Sigmoid colon (tissue), 7 donors: Measurements from ENCODE around the gene SCAF1. TPM values are rescaled to one million over a fixed set of nuclear protein-coding genes. Genes with fewer than 3 reads are reported as not detected.

Source experiments
- DNase-seq: peaks from one replicate; pipeline ENCODE4 v3.0.0-alpha.2; 2019
- H3K27ac ChIP-seq, 4 donors: fragments of 200-600 bp; sonication (generic); one replicate each; pipeline ENCODE4 v1.5.1; 2016 to 2019; ENCODE audit warnings: mild to moderate bottlenecking in 1 of 4
- H3K27me3 ChIP-seq, 3 donors: fragments of 200-600 bp; sonication (generic); one replicate each; pipeline ENCODE4 v1.5.1; 2019; ENCODE audit warnings: mild to moderate bottlenecking in 1 of 3
- H3K36me3 ChIP-seq, 4 donors: fragments of 200-600 bp; sonication (generic); one replicate each; pipeline ENCODE4 v1.5.1; 2016 to 2019
- H3K4me1 ChIP-seq, 4 donors: fragments of 200-600 bp; sonication (generic); one replicate each; pipeline ENCODE4 v1.5.1; 2017 to 2019
- H3K4me3 ChIP-seq, 4 donors: fragments of 200-600 bp; sonication (generic); one replicate each; pipeline ENCODE4 v1.5.1; 2017 to 2019; ENCODE audit warnings: mild to moderate bottlenecking in 2 of 4, moderate library complexity in 1 of 4
- H3K9me3 ChIP-seq, 4 donors: fragments of 200-600 bp in 3 of 4; sonication (generic) in 3 of 4; one replicate each; pipeline versions ENCODE4 v1.5.1 to v1.6.1; 2013 to 2019
- EP300 ChIP-seq, 4 donors: sonication (generic); formaldehyde crosslinking; IDR thresholded peaks; one replicate each; pipeline ENCODE4 v1.6.1; 2017; ENCODE audit warnings: antibody characterized with exemption in 4 of 4
- POLR2A ChIP-seq, 2 donors: fragments of 450-650 bp; IDR thresholded peaks; one replicate each; pipeline ENCODE4 v1.6.1; 2016; ENCODE audit warnings: antibody characterized with exemption in 2 of 2, mild to moderate bottlenecking in 2 of 2, moderate library complexity in 2 of 2
- POLR2AphosphoS5 ChIP-seq, 4 donors: sonication (generic); formaldehyde crosslinking; IDR thresholded peaks; one replicate each; pipeline ENCODE4 v1.6.1; 2017; ENCODE audit warnings: antibody characterized with exemption in 4 of 4
- WGBS, 2 donors: extraction: QIAGEN DNeasy Blood & Tissue Kit; methylation state at CpG; one replicate each; pipeline ENCODE4 v1.1.7; 2013; 5-methylcytosine and 5-hydroxymethylcytosine counted together
- intact Hi-C: fragments of 100-400 bp; cut with DNase I; formaldehyde crosslinking; loops from one replicate; pipeline ENCODE4 v1.15.1; 2023
- polyA plus RNA-seq, 3 donors: library from polyadenylated mRNA; stranded (reverse); fragments of 200-250 nt; gene quantifications; one replicate each; pipeline ENCODE4 v1.2.3, GENCODE V29; 2013
- total RNA-seq, 4 donors: library from RNA; depleted of rRNA; stranded (reverse); fragments of >200 nt; gene quantifications; one replicate each; pipeline ENCODE4 v1.1.0, GENCODE V29; 2016
- TF ChIP-seq, protein P1 (sequence below), 4 experiments: fragments of 450-650 bp in 3 of 4; fragments of 200-600 bp in 1 of 4; IDR thresholded peaks; one replicate each; pipeline ENCODE4 v1.5.1; 2016 to 2019; ENCODE audit warnings: antibody characterized with exemption in 4 of 4, mild to moderate bottlenecking in 3 of 4, moderate library complexity in 2 of 4
- donor health status: healthy with polysubstance abuse.
- donor health status: Bipolar disorder and iron deficiency.
- donor health status: healthy.

SCAF1 gene
- total and polyA plus RNA-seq, 7 donors, result 9.0 to 30.8 (median 13.3) TPM

- Histone ChIP-seq H3K9me3 (no peaks in the 10 kb centered on the region), H3K27ac (no peak overlapping the region), H3K4me1 (peaks cover 0 to 34% (median 31%) of the 10 kb centered on the region in 4 donors), H3K36me3 (peaks cover 0 to 67% (median 32%) of the 10 kb centered on the region in 4 donors), H3K4me3 (no peak overlapping the region), H3K27me3 (no peaks in the 10 kb centered on the region)
- intact Hi-C loops, result no loop called here
- no peak for DNase-seq
- WGBS, 2 donors, result 94 to 95% methylated on average over 17 of the region's 17 CpGs
- TF ChIP-seq POLR2AphosphoS5 (IDR thresholded peaks at IDR 0.05) (no peak), EP300 (IDR thresholded peaks at IDR 0.05) (no peak)
- TF ChIP-seq, protein P1, sequence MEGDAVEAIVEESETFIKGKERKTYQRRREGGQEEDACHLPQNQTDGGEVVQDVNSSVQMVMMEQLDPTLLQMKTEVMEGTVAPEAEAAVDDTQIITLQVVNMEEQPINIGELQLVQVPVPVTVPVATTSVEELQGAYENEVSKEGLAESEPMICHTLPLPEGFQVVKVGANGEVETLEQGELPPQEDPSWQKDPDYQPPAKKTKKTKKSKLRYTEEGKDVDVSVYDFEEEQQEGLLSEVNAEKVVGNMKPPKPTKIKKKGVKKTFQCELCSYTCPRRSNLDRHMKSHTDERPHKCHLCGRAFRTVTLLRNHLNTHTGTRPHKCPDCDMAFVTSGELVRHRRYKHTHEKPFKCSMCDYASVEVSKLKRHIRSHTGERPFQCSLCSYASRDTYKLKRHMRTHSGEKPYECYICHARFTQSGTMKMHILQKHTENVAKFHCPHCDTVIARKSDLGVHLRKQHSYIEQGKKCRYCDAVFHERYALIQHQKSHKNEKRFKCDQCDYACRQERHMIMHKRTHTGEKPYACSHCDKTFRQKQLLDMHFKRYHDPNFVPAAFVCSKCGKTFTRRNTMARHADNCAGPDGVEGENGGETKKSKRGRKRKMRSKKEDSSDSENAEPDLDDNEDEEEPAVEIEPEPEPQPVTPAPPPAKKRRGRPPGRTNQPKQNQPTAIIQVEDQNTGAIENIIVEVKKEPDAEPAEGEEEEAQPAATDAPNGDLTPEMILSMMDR (IDR thresholded peaks at IDR 0.05), result no peak
These were observed 4.6 kb downstream of the SCAF1 start for GRCh38 chr19:49646586-49646985.

DNA sequence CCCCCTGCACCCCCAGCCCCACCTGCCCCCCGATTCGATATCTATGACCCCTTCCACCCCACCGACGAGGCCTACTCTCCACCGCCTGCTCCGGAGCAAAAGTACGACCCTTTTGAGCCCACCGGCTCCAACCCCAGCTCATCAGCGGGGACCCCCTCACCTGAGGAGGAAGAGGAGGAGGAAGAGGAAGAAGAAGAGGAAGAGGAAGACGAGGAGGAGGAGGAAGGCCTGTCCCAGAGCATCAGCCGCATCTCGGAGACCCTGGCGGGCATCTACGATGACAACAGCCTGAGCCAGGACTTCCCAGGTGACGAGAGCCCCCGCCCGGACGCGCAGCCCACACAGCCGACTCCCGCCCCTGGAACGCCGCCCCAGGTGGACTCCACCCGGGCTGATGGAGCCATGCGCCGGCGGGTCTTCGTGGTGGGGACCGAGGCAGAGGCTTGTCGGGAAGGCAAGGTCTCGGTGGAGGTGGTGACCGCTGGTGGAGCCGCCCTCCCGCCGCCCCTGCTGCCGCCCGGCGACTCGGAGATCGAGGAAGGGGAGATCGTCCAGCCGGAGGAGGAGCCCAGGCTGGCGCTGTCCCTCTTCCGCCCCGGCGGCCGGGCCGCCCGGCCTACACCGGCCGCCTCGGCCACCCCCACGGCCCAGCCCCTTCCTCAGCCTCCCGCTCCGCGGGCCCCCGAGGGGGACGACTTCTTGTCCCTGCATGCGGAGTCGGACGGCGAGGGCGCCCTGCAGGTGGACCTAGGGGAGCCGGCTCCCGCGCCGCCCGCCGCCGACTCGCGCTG lies 9.2 kb downstream of the SCAF1 start:
- WGBS, 2 donors, result 97% methylated on average over 72 of the region's 72 CpGs
- no peak overlapping the region for H3K27ac ChIP-seq
- peak; percentile 55 for DNase-seq
- H3K36me3 ChIP-seq, result peaks cover 39 to 96% (median 65%) of the 10 kb centered on the region in 4 donors
- TF ChIP-seq POLR2A (IDR thresholded peaks at IDR 0.05) (no peak), EP300 (IDR thresholded peaks at IDR 0.05) (no peak), POLR2AphosphoS5 (IDR thresholded peaks at IDR 0.05) (no peak)
- TF ChIP-seq, protein P1 (IDR thresholded peaks at IDR 0.05), result no peak
- no peaks in the 10 kb centered on the region for H3K4me1 ChIP-seq
- no peak overlapping the region for H3K4me3 ChIP-seq
- H3K27me3 ChIP-seq, result no peaks in the 10 kb centered on the region
- intact Hi-C loops, result no loop called here
- H3K9me3 ChIP-seq, result no peaks in the 10 kb centered on the region

DNA sequence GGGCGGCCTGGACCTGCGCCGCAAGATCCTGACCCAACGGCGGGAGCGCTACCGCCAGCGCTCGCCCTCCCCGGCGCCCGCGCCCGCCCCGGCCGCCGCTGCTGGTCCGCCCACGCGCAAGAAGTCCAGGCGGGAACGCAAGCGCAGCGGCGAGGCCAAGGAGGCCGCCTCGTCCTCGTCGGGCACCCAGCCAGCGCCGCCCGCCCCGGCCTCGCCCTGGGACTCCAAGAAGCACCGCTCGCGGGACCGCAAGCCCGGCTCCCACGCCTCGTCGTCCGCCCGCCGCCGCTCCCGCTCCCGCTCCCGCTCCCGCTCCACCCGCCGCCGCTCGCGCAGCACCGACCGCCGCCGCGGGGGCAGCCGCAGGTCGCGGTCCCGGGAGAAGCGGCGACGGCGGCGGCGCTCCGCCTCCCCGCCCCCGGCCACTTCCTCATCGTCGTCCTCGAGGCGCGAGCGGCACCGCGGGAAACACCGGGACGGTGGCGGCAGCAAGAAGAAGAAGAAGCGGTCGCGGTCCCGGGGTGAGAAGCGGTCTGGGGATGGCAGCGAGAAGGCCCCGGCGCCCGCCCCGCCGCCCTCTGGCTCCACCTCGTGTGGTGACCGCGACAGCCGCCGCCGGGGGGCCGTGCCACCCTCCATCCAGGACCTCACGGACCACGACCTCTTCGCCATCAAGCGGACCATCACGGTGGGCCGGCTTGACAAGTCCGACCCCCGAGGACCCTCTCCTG lies 10.0 kb downstream of the SCAF1 start:
- Histone ChIP-seq H3K27ac (no peak overlapping the region), H3K36me3 (peaks cover 42 to 96% (median 65%) of the 10 kb centered on the region in 4 donors), H3K27me3 (no peaks in the 10 kb centered on the region), H3K4me1 (no peaks in the 10 kb centered on the region), H3K4me3 (no peak overlapping the region), H3K9me3 (no peaks in the 10 kb centered on the region)
- WGBS, 2 donors, result 97 to 98% methylated on average over 110 of the region's 110 CpGs
- intact Hi-C loops, result no loop called here
- DNase-seq, result no peak
- TF ChIP-seq POLR2A (IDR thresholded peaks at IDR 0.05) (no peak), EP300 (IDR thresholded peaks at IDR 0.05) (no peak), POLR2AphosphoS5 (IDR thresholded peaks at IDR 0.05) (no peak)
- TF ChIP-seq, protein P1 (IDR thresholded peaks at IDR 0.05), result no peak

- DNase-seq, result no peak
- Histone ChIP-seq H3K4me3 (no peak overlapping the region), H3K9me3 (no peaks in the 10 kb centered on the region), H3K27ac (no peak overlapping the region), H3K4me1 (no peaks in the 10 kb centered on the region), H3K36me3 (peaks cover 43 to 96% (median 65%) of the 10 kb centered on the region in 4 donors), H3K27me3 (no peaks in the 10 kb centered on the region)
- WGBS, 2 donors, result 96% methylated on average over 58 of the region's 58 CpGs
- no peak for TF ChIP-seq POLR2AphosphoS5 (IDR thresholded peaks at IDR 0.05)
- TF ChIP-seq EP300 (IDR thresholded peaks at IDR 0.05), result no peak
- TF ChIP-seq, protein P1 (IDR thresholded peaks at IDR 0.05), result no peak
- TF ChIP-seq POLR2A (IDR thresholded peaks at IDR 0.05), result no peak
- intact Hi-C loops, result no loop called here
These were observed 10.8 kb downstream of the SCAF1 start for GRCh38 chr19:49652551-49653465.
